A172 (cell line): ENCODE data around the gene GAREM1. TPM values are rescaled to one million over a fixed set of nuclear protein-coding genes. Genes with fewer than 3 reads are reported as not detected.

Source experiments
- DNase-seq: peaks from one replicate; pipeline ENCODE4 v3.0.0-alpha.2; 2015; ENCODE audit warnings: low spot score
- total RNA-seq: library from RNA; depleted of rRNA; stranded (reverse); fragments of >200 nt; shearing (Covaris generic); gene quantifications from 2 replicates; pipeline ENCODE4 v1.2.3, GENCODE V29; 2014

GAREM1 gene
- total RNA-seq, 1 experiment from 2014 or later: not detected

DNA sequence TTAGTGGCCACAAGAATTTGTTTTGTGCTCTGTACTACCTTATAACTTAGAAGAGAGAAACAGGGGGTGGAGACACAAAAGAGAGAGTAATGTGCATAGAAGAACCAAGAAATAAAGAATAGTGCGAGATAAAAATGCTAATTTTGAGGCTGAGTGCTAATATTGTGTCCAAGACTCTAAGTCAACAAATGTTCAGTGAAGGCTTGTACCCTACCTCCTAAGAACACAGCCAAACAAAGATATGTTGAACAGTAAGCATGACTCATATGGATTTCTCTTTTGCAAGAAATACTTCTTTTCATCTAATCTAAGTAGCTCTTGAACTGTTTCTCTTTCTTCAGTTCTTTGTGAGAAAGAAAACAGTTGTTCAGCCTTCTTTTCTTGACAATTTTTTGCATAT, 45.2 kb downstream of the GAREM1 start:
- no peak for DNase-seq

DNA sequence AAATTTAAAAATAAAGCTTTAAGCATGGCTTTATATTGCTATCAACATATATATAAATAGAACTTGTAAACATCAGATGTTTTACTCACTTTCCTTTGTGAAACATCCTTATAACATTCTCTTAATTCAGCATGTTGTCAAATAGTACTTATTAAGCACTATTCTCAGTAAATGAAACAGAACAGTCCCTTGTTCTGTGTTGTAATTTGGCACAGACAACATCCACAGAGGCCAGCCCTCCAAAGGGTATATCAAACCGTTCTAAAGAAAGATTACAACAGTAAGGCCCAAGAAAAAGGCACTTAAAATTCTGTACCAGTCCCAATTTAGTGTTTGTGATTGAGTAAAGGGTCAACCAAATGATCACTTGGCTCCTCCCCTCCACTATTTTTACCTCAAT, 46.0 kb downstream of the GAREM1 start:
- no peak for DNase-seq

DNA sequence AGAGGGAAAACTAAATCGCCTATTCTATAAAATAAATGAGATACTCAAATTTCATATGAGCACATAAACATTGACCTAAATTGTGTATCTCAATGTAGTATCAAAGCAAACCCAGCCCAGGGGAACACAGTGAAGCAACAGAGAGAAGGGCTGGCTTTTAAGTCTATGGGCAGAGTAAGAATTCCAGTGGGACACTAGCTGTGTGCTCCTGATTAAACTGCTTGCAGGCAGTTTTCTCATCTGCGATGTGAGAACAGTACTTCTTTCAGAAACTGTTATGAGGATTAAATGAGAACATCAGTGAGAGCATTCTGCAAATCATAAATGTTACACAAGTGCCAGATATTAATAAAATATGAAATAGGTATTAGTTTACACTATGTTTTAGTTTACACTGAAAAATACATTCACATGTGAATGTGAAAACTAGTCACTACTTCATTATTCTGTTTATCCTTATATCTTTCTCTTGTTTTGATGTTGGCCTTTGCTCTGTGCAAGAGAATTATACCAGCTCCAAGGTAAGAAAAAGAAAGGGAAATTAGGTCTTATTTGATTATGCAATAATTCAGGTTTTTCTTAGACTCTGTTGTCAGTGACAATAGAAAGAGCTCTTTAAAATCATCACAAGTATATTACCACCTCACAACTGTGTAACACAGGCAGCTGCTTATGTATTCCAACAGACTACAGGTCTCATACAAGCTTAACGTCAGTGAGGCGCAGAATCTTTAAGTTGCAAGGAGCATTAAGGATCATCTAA, 47.5 kb downstream of the GAREM1 start:
- DNase-seq: no peak

DNA sequence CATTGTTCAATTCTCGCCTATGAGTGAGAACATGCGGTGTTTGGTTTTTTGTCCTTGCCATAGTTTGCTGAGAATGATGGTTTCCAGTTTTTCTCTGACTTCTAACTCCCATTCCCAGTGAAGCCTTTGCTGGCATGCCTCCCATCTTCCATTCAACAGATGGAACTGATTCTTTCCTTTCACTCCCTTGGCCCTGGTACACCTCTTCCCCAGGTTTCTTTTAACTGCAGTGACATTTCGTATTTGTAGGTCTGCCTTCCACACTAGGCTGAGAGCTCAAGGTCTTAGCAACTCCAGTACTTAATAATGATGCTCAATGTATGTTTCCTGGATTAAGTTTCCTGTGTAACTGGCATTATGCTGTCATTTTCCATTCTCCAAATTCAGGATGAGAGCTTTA, 48.5 kb downstream of the GAREM1 start:
- DNase-seq: no peak

DNA sequence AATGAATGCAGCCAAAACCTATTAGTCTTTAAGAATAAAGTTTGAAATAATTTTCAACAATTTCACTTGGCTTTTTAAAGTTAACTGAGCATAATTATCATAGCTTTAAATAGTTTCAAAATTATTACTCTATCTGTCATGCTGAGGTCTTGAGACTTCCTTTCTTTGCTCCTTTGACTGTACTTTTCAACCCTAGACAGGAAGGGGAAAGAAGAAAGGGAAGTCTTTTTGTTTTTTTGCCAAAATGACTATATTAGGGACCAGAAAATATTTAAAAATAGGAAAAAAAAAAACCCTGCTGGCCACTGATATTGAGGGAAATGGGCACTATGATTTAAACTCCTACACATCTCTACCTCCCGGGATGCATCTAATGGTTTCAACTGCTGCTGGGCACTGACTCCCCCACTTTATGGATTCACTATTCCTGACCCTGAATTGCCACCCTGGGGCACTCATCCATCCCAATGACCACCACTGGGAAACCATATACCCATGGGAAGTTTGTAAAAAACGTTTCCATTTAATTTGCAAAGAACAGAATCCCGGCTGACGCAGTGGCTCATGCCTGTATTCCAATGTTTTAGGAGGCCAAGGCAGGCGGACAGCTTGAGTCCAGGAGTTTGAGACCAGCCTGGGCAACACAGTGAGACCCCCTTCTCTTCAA, 50.5 kb downstream of the GAREM1 start:
- no peak for DNase-seq

DNA sequence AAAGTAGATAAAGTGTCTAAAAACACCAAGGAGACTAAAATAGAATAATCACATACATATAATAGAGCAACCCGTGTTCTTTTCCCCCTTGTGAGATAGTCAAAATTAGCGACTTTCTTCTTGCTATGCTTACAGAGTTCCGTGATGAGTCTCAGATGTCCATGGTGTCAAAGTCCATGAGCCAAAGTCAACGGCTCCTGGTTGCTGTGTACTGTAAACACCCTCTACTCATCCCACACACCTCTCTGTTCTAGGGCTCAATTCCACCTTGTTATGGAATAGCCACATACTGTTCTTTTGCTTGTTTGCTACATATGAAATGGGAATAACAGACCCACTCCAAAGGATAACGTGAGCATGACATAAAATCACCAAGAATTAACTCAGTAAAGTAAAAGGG, 52.5 kb downstream of the GAREM1 start:
- no peak for DNase-seq

DNA sequence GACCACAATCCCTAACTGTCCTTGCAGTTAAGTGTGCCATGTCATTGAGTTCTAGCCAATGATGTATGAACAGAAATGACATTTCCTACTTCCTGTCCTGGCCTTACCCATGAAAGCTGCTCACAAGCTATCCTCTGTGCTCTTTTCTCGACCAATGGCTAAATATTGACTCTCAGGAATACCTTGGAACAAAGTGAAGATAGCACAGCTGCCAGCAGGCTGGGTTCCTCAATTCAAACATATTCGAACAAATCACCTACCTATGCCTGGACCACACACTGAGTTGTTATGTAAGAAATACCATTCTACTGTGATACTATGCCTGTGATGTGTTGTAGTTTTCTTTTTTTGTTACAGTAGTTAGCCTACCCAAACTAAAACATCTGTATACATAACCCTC, 65.1 kb downstream of the GAREM1 start:
- DNase-seq: no peak

DNA sequence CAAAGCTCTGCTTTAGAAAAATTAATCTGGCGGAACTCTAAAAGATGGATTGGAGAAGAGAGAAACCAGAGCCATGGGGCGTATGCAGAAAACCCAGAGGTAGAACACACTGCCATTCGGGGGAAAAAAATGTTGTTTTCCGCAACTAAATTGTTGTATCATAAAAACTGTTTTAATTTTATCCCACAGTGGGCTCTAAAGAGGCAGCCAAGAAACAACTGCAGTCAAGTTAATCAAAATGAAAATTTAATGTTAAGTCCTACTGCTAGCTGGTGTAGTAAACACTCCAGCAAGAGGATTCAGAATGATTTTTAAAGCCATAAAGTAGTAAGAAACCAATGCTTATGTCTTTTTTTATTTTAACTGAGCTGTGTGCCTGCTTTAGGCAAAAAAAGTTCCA, 69.1 kb downstream of the GAREM1 start:
- DNase-seq: no peak

DNA sequence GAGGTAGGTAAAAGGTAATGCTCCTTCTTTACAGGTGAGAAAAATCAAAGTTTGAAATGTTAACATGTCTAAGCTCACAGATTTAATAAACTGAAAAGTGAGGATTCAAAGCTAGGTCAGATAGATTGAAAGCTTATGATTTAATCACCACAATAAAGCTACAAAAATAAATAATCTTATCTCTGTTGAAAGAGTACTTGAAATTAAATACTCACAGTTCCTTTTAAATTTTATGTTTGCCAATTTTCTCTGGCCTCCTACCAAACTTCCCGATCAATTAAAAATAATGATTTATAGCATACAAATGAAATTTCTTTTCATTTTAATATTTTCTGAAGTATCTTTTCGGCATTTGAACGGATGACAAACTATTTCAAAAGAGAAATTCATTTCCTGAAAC, 77.3 kb downstream of the GAREM1 start:
- no peak for DNase-seq

DNA sequence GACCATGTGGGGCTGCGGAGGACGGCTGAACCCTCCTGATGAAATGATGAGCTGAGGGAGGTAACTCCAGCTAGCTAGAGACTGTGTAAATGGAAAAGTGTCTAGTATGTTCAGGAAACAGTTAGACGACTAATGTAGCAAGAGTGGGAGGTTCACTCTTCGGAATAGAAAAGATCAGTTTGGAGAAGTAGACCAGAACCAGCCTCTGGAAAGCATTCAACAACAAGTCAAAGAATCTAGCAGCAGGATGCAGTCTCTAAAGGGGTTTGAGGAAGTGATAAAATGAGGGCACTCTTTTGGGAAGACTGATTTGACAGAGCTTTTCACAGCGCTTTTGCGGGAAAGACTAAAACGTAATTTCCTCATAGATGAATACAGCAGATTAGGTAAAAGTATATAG, 79.6 kb downstream of the GAREM1 start:
- DNase-seq: no peak

DNA sequence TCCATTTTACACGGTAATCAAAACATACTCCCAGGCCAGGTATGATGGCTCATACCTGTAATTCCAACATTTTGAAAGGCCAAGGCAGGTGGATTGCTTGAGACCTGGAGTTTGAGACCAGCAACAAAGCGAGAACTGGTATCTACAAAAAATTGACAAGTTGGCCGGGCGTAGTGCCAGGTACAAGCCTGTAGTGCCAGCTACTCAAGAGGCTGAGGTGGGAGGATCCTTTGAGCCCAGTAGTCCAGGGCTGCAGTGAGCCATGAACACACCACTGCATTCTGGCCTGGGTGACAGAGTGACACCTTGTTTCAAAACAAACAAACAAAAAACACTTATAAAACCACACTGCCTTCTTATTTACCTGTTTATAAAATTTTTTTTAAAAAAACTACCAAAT, 80.8 kb downstream of the GAREM1 start:
- DNase-seq: no peak

DNA sequence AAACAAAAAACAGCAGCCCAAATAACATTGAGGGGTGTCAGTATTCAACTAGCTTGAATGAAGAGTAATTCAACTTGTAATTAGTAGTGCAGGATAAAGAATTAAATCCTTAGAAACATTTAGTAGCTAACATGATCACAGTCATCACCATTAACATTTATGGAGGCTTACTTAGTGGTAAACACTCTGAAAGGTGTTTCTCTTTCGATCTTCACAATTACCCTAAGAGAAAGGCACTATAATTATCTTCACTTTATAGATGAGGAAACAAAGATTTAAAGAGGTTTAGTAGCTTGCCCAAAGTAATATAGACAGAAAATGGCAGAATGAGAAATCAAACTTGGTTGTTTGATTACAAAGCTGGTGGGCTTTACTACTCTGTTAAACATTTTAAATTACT, 81.5 kb downstream of the GAREM1 start:
- no peak for DNase-seq

DNA sequence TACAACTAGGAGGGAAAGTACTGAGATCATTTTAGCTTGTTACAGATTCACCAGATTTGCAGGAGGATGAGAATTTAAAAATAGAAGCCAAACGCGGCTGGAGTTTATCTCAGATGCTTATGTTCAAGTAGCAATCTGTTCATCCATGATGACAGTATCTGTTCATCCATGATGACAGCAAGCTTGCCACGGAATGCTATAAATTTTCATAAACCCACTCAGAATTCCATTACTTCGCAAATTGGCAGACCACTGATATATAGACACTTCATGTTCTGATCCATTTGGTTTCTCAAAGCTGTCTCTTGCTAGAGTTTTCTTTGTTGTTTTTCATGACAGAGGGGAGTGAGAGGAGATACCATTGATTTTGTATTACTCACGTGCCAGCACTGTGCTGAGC, 84.2 kb downstream of the GAREM1 start:
- no peak for DNase-seq

DNA sequence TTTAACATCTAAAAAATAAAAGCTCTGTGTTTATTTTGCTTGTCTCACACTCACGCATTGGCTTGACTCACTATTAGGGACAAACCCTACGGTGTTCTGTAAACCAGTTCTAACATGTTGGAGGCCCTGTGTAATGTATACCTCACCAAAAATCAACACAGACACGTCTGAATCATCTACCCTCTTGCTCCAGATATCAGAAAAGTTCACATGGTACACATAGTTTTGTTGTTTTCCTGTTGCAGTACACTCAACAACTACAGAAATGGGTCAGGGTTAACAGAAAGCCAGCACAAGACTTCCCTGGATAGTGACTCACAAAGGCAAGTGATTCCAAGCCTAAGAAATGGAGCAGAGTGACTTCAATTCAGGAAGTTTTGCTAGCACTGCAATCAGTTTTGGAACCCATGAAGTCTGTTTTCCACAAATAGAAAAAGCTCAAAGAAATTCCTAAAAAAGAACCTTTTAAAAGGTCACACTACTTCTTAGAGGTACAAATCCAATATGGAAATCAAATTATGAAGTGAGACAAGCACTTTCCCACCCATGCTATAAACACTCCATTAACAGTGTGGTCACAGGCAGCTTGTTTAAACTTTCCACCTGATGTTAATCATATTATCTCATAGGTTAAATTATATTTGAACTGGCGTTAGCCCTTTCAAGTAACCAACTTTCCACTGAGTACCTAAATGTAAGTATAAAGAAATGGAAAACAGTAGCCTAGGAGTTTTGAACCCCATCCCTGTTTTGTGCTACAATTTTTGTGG, 87.4 kb downstream of the GAREM1 start:
- no peak for DNase-seq

DNA sequence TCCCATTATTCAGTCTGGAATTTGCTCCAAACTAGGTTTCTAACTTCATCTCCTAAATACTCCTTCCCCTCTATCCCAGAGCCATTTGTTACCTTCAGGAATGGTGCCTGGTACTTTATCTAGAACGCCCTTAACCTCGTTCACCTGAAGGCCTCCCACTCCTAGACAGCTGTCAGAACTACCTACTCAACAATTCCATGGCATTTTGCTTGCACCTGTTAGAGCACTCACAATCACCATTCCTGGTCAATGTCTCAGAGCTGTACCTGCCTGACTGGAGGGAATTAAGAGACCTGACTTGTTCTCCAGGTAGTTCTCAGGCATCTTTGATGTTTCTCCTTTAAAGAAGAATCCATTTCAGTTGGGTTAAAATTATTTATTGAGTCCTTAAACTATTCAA, 88.9 kb downstream of the GAREM1 start:
- no peak for DNase-seq

DNA sequence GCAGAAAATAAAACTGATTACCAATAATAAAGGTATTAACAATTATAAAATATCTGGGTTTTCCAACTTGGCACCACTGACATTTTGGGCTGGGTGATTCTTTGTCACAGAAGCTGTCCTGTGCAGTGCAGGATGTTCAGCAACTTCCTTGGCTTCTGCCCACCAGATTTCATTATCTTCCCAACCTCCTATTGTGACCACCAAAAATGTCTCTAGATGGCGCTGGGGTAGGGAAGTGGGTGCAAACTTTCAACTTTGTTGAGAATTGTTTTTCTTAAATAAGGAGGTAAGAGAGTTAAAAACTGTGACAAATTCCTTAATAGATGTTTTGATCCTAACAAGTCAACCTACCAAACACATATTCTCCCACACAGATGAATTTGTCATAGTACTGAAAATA, 90.1 kb downstream of the GAREM1 start:
- DNase-seq: no peak

DNA sequence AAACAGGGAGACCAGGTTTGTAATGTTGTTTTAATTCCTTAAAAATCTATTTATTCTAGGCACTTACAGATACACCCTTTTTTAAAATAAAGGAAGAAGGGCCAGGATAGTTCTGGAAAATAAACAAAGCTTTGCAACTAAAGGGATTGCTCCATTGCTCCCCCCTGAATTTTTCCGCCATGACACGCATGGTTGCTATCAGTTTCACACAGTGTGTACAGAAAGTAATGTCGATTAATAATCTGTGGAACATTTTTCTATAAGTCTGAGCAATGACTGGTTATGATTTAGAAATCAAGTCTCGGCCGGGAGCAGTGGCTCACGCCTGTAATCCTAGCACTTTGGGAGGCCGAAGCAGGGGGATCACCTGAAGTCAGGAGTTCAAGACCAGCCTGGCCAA, 90.8 kb downstream of the GAREM1 start:
- DNase-seq: no peak

DNA sequence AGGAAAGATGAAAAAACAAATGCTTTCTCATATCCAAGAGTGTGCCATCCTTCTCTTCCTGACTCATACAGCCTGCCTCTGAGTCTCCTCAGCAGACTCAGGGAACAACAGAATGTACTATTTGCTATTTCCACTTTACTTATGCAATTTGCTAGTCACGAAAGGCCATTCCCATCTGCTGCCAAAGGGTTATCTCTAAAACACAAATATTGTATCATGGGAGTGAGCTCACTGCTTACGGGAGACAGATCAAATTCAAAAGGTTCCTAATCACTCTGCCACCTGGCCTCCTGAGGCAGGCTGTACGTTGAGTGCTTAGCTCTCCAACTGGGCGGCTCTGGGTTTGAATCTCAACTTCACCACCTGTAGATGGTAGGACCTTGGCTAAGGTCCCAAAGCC, 92.0 kb downstream of the GAREM1 start:
- DNase-seq: no peak

DNA sequence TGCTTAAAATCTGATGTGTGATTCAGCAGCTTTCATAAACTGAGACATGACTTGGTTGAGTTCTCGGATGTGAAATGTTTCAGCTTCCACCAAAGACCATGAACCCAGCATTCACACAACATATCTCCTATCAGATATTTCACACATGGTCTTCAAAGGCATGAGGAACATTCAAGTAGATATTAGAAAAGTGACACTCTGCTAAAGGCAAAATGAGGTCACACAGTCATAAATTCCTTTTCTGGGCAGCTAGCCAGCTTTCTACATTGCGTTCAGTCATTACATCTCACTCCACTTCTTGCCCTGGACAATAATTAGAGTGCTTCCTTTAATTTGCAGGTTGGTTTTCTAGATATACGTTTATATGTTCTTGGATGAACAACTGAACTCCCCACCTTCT, 96.7 kb downstream of the GAREM1 start:
- DNase-seq: no peak

DNA sequence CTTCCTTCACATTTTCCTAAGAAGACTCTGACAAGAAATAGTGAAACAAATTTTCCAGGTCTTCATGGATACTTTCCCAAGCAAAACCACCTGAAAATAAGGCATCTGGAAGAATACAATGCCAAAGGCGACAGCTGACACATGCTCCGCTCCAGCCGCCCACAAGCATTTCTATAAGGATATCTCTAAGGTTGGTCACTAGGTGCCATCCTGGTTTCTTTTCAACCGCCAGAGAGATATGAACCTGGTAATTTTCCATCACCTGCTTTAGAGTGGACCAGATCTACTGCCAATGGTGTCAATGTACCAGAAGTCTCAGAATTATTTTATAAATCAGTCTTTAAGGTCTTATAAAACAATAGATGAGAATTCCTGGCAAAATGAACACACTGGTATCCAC, 97.2 kb downstream of the GAREM1 start:
- no peak for DNase-seq

DNA sequence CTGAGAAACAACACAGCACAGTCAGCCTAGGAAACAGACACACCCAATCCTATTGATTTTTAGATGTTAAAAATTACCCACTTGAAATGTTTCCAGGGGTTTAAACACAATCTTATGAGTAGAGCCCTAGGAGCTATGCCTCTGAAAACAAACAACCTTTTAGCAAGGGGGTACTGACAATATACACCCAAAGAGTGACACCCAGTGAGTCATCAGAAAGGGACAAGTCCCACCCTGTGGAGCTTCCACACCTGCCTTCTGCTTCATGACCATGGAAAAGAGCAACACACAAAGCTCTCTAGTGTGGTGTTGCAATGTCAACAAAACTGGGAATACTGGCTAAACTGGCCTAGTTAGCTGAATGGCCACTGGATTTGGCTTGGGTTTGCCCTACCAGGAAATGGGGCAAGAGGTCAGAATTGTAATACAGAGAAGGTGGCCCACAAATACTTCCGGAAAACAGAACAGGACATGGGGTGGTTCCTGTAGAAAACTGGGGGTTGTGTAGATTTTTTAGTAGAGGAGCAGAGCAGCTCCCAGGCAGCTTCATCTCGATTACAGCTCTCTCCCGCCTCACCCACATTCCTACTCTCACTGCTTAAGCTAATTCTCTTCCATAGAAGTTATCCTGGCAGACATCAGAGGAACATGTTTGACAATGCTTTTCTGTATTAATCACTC, 98.2 kb downstream of the GAREM1 start:
- DNase-seq: no peak

DNA sequence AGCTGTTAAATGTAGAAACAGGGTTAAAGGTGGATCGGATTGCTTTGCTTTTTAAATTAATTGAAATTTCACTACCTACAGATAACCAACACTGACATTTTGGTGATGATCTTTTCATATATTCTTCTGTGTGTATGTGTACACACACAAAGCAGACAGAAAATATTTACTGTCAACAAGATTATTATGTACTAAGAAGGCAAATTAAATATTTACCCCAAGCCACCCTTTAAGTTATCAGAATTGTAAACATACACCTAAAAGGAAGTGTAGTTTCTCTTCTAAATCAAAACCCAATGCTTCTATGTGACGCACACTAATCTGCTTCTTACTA, 98.7 kb downstream of the GAREM1 start:
- DNase-seq: no peak

DNA sequence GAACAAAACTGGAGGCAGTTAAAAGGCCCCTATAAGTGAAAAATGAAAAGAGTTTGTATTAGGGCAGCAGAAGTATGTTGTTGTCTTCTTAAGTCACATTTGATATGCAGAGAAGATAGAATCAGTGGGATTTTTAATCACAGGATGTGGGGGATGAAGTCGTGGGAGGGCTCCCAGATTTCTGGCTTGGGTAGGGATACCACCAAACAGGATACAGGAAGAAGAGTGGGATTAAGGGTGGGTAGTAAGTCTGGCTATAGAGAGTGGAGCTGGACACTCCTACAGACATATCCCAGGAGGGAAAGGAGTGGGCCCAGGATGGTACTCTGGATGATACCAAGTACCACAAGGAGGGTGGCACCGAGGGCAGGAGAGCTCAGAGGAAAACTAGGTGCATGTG, 99.3 kb downstream of the GAREM1 start:
- DNase-seq: no peak
